ENCODE measurements around the gene TSPAN12.

Gene TSPAN12

DNA sequence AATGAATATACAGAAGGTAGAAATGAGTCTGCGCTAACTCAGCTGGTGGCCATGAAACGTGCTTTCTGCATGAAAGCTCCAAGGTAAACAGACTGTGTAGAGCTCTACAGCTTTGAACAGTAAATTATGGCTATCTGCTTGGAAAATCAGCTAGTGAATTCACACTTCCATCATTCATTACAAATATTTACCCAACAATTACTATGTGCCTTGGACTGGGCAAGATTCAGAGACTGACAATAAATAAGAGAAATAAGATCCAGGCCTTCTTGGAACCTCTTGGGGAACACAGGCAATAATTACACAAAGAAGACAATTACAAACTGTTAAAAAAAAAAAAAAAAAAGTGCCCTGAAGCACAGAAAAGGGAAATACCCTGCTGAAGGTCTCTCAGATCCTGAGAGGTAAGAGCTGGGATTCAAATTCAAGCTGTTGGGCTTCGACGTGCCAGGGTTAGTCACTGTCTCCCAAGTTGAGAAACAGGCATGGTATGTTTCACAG, 15.8 kb downstream of the TSPAN12 start:
- no peak for DNase-seq (ENCODE audit: low spot score)

DNA sequence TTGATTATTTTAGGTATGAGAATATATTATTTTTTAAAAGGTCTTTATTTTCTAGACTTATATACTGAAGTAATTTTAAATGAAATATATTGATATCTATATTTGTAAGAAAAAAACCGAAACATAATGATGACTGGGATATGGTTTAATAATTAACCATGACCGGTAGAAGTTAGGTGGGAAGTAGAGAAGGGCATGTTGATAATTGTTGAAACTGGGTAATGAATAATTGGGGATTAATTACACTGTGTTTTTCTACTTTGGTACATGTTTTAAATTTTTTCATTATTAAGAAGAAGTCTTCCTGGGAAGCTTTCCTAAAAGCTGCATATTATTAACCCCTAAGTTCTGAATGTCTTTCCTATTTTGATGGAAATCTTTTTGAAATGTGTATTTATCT, 16.3 kb downstream of the TSPAN12 start:
- no peak for DNase-seq (ENCODE audit: low spot score)

DNA sequence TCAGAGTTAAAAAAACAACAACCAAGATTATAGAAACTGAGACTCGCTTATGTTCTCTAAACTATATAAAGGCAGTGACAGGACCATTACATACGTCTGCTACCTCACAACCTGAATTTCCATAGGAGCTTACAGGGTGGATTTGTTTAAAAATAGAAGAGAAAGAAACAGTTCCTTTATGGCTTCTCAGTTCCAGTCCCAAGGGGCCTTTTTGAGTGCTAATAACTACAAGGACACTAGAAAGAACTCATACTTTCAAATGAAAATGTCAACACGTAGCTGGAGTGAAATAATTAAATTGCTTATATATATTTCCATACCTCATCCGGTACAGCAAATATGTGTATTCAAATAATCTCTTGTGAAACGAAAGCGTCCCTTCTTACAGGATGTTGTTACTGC, 19.7 kb downstream of the TSPAN12 start:
- no peak for DNase-seq (ENCODE audit: low spot score)

DNA sequence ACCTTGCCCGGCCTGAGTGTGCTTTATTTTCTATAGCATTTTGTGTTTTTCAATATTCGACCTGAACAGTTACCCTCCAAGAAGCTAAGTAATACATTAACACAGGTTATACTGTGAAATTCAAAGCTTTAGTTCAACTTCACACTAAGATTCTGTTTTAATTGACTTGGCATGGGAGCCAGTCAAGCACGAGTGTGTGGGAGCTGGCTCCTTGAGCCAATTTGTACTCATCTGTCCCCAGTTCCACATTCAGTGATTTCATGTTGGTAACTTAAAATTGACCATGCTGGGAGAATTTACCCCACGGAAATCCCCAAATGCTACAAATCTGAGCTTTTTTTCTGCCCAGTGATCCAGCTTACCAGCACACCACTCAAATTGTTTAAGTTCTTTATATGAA, 20.3 kb downstream of the TSPAN12 start:
- no peak for DNase-seq (ENCODE audit: low spot score)

DNA sequence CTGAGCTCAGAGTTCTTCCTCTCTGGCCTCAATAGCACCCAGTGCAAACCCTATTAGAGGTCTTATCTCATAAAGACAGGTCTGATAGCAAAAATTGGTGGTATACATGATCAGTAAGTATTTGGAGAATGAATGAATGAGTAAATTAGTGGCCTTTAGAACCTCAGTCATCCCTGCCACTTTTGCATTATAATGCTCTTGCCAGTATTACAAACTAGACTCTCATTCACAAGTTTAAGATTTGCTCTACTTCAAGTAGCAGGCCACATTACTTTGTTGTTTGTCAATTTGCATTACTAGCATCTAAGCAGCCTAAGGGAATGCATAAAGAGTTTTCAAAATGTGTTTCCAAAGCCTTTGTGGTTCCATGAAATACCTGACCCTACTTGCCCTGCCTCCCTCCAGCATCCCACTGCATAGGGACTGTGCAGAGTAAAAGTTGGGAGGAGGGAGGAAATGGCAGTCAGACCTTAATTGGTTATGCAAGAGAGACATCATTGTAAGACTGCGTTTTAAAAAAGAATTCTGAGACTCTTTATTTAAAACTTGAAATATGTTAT, 21.3 kb downstream of the TSPAN12 start:
- no peak for DNase-seq (ENCODE audit: low spot score)

DNA sequence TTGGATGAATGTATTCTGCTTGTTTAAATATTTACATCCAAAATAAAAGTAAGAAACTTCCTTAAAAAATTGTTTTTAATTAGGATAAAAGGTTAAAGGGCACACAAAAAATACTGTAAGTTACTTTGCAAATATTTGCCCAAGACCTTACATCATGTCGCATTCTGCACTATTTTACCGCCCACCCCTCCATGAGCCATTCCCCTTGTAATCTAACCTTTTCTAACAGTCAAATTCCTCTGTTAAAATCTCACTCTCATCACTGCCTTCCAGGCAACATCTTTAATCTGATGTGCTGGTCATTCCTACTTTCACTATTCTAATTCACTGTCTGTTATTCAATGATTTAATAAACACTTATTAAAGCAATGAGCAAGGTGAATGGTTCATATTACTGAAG, 23.2 kb downstream of the TSPAN12 start:
- DNase-seq (ENCODE audit: low spot score) = no peak

DNA sequence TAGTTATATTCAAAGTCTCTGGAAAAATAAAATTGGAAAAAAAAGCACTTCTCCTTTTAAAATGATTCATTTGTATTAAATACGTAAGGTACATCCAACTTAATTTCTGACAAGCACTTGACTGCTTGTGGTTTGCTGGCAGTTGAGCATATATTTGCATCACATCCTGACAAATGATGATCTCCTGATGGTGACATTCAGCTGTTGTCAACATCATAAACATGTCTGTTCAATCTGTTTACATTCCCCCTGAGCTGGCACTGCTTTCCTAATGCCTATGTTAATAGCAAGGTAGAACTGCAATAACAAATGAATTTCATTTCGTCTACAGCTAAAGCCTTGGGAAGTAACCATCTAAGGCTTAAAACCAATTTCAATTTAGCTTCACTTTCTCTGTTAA, 24.4 kb downstream of the TSPAN12 start:
- DNase-seq (ENCODE audit: low spot score) = no peak

DNA sequence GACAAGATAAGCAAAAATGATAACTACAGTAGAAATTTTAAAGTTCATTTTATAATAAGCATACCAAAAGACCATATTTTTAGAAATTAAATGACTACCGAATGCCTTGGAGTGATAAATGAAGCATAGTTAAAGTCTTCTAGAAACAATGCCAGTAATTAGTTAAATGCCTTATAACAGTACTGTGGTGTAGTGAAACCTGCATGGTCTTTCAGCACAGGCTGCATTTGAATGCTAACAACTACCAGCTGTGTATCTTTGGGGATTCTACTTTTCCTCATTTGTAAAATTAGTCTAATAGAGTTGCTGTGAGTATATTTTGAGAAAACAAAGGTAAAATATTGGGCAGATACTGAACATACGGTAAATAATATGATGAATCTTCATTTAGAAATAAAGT, 25.1 kb downstream of the TSPAN12 start:
- DNase-seq (ENCODE audit: low spot score) = no peak

DNA sequence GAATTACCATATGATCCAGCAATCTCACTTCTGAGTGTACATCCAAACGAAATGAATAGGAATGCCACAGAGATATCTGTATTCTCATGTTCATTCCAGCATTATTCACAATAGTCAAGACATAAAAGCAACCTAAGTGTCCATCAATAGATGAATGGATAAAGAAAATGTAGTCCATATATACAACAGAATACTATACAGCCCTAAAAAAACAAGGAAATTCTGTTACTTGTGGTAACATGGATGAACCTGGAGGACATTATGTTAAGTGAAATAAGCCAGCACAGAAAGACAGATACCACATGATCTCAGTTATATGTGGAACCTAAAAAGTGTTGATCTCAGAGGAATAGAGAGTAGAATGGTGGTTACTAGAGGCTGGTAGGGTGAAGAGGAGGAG, 26.7 kb downstream of the TSPAN12 start:
- DNase-seq (ENCODE audit: low spot score) = no peak

DNA sequence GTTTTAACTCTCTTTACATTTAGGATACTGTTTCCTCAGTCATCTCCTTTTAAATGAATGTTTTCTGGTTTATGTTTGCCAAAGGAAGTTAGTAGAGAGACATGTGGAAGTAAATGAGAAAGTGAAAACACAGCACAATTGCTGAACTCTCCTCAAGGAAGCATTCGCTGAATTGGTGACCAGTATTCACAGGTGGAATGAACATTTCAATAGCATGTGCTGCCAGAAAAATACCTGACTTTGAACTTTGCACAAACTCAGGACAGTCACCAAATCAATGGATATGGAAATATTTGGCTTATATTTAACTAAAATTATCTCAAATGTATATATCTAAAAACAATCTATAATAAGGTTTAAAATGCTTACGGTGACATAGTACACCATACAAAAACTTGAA, 28.5 kb downstream of the TSPAN12 start:
- DNase-seq (ENCODE audit: low spot score) = no peak

DNA sequence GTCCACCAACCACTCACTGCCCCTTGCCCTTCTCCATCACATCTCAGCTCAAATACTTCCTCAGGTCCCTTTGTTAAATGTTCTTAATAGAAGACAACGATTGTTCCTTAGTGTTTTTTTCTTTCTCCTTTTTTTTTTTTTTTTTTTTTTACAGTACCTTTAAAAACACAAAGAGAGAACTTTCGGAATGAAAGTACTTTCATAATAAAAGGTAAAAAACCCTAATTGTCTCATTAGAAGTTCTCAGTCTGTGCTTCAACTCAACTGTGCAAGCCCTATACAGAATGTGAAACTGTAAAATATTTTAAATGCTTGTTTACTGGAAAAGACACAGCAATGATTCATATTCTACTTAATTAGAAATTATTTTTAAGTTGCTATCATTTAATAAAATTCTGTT, 29.4 kb downstream of the TSPAN12 start:
- DNase-seq (ENCODE audit: low spot score) = no peak

DNA sequence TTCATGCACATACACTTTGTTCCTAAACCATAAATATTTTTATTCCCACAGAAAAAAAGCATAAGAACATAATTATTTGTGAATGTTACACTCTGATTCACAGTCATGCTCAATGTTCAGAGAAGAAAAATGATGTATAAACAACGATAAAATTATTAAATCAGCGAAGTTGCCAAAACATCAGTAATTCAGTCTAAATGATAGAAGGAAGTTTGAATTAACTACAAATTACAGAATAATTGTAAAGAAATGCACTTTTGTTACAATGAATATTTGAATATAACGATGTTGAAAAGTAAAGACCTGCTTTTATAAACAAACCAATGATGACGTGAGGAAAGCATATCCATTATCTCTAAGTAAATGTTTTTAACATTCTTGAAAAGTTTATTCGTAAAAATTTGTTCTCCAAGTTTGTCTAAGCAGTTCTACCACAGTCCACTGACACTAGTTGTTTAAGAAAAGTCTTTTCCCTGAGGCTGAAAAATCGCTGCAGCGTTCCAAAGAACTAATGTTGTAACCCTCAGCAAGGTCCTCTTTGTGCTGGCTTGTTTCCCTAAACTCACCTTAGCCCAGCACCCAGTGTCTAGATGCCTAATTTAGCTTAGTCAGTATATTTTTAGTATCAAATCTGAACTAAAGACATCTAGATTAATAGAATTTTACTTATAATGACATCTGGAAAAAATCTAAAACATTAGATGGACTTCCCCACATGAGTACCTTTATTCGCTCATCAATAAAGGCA, 30.4 kb downstream of the TSPAN12 start:
- no peak for DNase-seq (ENCODE audit: low spot score)

DNA sequence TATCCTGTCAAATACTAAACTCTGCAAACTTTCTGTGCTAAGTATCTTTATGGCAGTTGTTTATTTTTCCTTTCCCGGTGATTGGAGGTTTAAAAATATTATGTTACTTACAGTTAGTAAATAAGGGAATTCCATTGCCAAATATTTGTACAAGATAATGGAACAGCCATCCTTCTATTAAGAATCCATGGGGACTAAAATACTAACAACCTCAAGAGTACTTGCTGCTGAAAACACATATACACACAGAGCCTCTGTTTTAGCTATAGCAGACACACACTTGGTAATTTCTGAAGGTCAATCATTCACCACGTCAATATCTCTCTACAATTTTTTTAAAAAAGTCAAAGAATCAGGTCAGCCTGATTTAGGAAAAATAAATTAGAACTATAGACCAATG, 32.4 kb downstream of the TSPAN12 start:
- DNase-seq (ENCODE audit: low spot score) = no peak

DNA sequence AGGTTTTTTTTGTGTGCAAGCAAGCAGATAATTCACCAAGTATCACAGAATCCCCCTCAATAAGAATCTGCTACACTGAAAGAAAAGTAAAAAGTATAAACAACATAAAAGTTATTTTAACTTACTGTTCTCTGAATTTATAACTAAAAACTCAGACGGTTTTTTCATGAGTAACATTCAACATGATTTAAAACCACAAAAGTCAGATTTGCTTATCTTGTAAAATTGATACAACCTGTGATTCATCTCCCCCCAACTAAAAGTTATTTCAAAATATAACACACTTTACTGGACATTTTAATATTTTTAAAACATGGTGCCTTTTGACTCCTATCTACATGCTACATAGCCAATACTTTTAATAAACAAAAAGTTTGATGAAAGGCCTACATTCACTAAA, 32.8 kb downstream of the TSPAN12 start:
- DNase-seq (ENCODE audit: low spot score) = no peak

DNA sequence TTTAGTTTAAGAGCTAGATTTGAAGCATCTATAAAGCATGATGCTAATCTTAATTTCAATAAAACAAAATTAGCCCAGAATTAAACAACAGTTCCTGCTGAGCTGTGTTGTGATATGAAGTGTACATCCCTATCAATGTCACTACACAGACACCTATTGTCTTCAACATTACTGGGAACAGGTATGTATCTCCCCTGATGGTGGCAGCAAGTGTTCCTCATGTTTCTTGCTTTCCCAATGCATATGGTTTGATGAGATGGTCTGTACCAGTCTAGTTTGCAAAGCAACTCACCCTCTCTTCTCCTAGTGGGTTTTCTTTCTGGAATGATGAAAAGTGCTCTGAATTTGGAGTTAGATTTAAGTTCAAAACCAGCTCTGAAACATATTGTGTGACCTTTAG, 38.1 kb downstream of the TSPAN12 start:
- no peak for DNase-seq (ENCODE audit: low spot score)

DNA sequence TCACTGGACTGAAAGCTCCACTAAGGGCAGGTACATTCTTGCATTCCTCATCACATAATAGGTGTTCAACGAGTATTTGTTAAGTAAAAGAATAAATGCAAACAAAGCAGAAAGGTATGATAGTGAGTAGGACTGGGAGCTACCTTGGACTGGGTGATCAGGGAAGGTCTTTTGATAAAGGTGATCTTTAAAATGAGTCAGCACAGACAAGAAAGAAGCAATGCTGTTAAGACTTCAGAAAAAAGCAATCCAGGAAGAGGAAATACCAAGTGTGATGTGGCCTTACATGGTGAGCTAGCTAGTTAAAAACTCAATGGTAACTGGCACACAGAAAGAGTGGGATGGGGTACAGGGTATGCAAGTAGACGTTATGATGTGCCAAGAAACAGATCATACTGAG, 40.1 kb downstream of the TSPAN12 start:
- no peak for DNase-seq (ENCODE audit: low spot score)

DNA sequence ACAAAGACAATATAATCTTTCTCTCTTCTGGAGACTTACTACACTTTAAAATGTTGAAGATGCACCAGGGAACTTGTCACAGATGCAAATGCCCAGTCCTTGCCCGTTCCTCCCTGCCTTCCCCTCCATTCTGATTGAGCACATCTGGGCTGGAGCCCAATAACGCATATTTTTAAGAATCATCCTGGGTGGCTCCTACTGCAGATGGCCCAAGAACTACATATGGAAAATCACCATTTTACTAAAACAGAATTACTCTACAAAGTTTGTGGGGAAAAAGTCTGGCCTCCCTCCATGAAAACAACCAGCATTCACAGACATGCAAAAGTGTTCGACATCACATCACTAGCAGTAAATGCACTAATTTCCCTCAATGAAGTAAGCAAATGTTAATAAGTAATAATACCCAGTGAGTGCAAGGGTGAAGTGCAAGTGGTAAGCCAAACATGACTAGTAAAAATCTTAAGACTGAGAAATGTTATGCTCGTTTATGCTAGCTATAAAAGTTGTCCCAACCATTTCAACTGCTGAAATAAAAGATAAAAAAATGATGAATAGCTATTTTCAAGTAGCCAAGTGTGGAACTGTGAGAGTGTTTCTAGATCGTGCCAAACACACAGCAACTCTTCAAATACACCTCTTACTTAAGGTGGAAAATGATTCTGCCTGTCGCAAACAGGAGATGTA, 43.5 kb downstream of the TSPAN12 start:
- DNase-seq (ENCODE audit: low spot score) = no peak

DNA sequence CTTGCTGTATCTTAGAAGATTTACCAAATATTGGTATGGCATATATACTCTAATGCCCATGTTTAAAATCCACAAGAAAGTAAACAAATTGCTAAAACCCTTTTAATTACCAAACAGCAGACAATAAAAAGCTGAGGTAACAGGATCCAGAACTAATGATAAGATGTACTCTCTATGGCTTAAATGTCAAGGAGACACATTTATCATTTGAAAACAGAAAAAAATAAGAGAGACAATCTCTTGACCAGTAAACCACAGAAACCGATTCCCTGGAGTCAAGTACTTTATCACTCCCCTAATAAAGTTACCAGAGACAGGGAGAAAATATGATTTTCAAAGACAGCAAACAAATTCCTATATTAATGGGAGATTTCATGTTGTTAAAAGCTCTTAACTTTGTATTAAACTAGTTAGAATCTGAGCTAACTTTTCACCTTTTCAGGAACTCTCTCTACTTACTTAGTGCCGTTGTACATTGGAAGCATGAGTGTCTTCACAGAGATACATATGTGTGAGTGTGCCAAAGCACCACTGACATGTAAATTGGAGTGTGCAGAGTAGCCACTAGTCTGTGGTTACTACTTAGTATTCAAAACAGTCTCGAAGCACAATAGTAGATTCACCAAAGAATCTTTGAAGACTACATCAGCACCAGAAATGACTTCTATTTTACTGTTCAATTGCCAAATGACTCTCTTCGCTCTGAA, 44.2 kb downstream of the TSPAN12 start:
- DNase-seq (ENCODE audit: low spot score) = no peak

DNA sequence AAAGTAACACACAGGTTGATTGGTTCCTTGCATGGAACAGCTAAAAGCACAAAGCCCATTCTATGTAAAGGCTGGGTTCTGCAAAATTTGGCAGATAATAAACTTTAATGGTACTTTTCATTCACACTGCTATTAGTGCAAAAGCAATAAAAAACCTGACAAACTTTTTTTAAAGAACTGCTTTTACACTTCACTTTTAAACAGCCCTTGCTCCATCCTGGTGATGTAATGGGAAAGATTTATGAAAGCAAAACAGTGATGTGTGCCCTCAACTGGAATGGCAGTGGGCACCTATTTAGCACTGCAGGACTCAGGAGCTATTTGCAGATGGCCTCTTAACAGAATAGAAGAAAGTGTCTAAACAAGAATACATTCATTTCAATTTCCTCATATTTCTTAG, 44.9 kb downstream of the TSPAN12 start:
- no peak for DNase-seq (ENCODE audit: low spot score)

DNA sequence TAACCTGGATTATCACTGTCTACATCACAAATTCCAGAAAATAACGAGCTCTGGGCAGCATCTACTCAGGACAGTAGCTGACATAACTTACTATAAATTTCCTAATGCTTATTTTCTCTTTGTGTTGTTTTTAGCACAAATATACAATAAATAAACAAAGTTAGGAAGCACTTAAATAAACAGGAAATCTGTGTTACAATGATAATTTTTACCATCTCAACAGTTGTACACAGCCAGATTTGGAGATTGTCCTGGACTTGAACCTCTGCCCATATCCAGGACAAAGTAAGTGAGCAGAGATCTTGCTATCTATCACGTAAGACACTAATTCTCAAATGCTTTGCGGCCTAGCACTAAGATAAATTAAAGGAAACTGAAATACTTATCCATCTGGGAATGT, 48.7 kb downstream of the TSPAN12 start:
- DNase-seq (ENCODE audit: low spot score) = no peak

DNA sequence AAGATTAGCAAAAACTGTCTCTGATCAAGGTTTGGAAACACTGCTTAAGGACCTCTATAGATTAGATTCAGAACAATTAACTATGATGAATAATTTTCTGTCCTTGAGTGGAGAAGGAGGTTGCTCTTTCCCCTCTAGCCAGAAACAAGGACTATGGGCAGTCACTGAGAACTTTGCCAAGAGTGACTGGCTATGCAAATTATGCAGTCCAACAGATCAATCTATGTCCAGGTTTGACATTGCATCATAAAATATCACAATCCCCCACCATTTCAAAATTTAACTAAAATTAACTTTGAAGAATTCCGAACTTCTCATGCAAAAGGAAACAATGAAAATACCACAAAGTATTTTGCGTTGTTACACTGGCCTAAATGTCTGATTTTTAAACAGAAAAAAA, 50.6 kb downstream of the TSPAN12 start:
- DNase-seq (ENCODE audit: low spot score) = no peak

DNA sequence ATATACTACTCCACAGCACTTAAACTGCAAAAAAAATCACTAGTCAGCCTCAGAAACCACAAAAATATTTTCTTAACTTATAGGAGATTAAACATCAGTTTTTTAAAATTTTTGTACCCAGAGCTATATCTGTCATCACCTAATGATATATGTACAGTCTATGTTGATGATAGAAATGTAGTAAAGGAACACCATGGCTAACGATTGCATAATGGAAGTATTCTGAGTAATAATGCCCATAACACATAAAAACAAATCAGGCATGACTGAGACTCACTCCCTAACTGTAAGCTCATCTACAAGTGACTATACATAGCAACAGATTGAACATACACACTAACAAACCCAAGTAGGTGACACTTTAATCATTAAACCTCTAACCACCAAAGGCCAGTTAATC, 51.3 kb downstream of the TSPAN12 start:
- no peak for DNase-seq (ENCODE audit: low spot score)

All from hematopoietic multipotent progenitor cell treated with erythropoietin and hydrocortisone succinate and interleukin-3 and kit ligand, for 17 days (in vitro differentiated cells).